ENCODE measurements around the gene PRKAR1B.

- TF ChIP-seq CTCF (IDR thresholded peaks at IDR 0.05; ENCODE audit: insufficient read depth, low read depth, low read length) (no peak), EZH2 (IDR thresholded peaks at IDR 0.05; ENCODE audit: insufficient read depth, low read length) (no peak)
Measured at GRCh38 chr7:564176-564865, 162.8 kb downstream of the PRKAR1B start.

All from astrocyte (in vitro differentiated cells and primary cell).